GM19455 (cell line): ENCODE measurements around the gene FARP2.
A peak's percentile ranks its signal among the peaks of the same experiment; 100 is the strongest.

Experiments used
- ATAC-seq: cut with Tn5 transposase; IDR thresholded peaks from one replicate; pipeline ENCODE4 v1.9.1; 2021; ENCODE audit not compliant: unreplicated experiment

The FARP2 gene

GRCh38 chr2:241321886-241322285 is 34.2 kb upstream of the FARP2 start:
- ATAC-seq, result no peak

- ATAC-seq, result no peak
Observed at GRCh38 chr2:241323778-241324177, 32.3 kb upstream of the FARP2 start.

GRCh38 chr2:241324775-241325174 is 31.3 kb upstream of the FARP2 start:
- ATAC-seq, result no peak

- ATAC-seq, result no peak
Observed at GRCh38 chr2:241325257-241325656, 30.8 kb upstream of the FARP2 start.

- ATAC-seq, result no peak
Observed at GRCh38 chr2:241329669-241330615, 26.1 kb upstream of the FARP2 start.

GRCh38 chr2:241330616-241330981 is 25.5 kb upstream of the FARP2 start:
- no peak for ATAC-seq

GRCh38 chr2:241334813-241335212 is 21.3 kb upstream of the FARP2 start:
- ATAC-seq, result no peak

- no peak for ATAC-seq
Observed at GRCh38 chr2:241339839-241340630, 16.1 kb upstream of the FARP2 start.

- no peak for ATAC-seq
Observed at GRCh38 chr2:241340631-241341163, 15.4 kb upstream of the FARP2 start.

GRCh38 chr2:241344925-241345651 is 11.0 kb upstream of the FARP2 start:
- no peak for ATAC-seq

- ATAC-seq, result no peak
Observed at GRCh38 chr2:241349941-241350340, 6.1 kb upstream of the FARP2 start.

- ATAC-seq, result no peak
Observed at GRCh38 chr2:241350530-241350877, 5.6 kb upstream of the FARP2 start.

GRCh38 chr2:241350878-241351639 is 5.0 kb upstream of the FARP2 start:
- no peak for ATAC-seq

GRCh38 chr2:241351640-241352031 is 4.4 kb upstream of the FARP2 start:
- ATAC-seq, result no peak

- no peak for ATAC-seq
Observed at GRCh38 chr2:241352227-241352626, 3.9 kb upstream of the FARP2 start.

- ATAC-seq, result no peak
Observed at GRCh38 chr2:241354668-241355658, 1.1 kb upstream of the FARP2 start.

- no peak for ATAC-seq
Observed at GRCh38 chr2:241356871-241357260, 781 bp downstream of the FARP2 start.

- no peak for ATAC-seq
Observed at GRCh38 chr2:241357531-241357930, 1.4 kb downstream of the FARP2 start.

GRCh38 chr2:241358470-241358869 is 2.4 kb downstream of the FARP2 start:
- peak; percentile 36 for ATAC-seq
